DOHH2 (cell line): ENCODE data around the gene ERC2.

Experiments
- H3F3A ChIP-seq: fragments of 200-600 bp; sonication (generic), shearing (Covaris generic); 2 replicates; pipeline ENCODE4 v1.6.0; 2016; ENCODE audit warnings: antibody characterized with exemption, mild to moderate bottlenecking; ENCODE audit not compliant: control insufficient read depth, insufficient read depth
- H3K27ac ChIP-seq: fragments of 200-600 bp; sonication (generic); 2 replicates; pipeline ENCODE4 v1.5.1; 2014; ENCODE audit warnings: low read depth, mild to moderate bottlenecking, low read length, moderate library complexity
- H3K27me3 ChIP-seq: fragments of 200-600 bp; sonication (generic); 2 replicates; pipeline ENCODE4 v1.6.1; 2014; ENCODE audit warnings: mild to moderate bottlenecking, low read length, mixed read lengths; ENCODE audit not compliant: control insufficient read depth
- H3K36me3 ChIP-seq: fragments of 200-600 bp; sonication (generic); 2 replicates; pipeline ENCODE4 v1.6.1; 2014; ENCODE audit warnings: mild to moderate bottlenecking, low read length, moderate library complexity, mixed read lengths; ENCODE audit not compliant: control insufficient read depth
- H3K4me1 ChIP-seq: fragments of 200-600 bp; sonication (generic); 2 replicates; pipeline ENCODE4 v1.6.1; 2014; ENCODE audit warnings: mild to moderate bottlenecking, low read length, mixed read lengths; ENCODE audit not compliant: control insufficient read depth
- H3K4me2 ChIP-seq: fragments of 200-600 bp; sonication (generic); 2 replicates; pipeline ENCODE4 v1.6.0; 2014; ENCODE audit warnings: mild to moderate bottlenecking, low read length, moderate library complexity
- H3K4me3 ChIP-seq: fragments of 200-600 bp; sonication (generic); 2 replicates; pipeline ENCODE4 v1.5.1; 2014; ENCODE audit warnings: mild to moderate bottlenecking, low read length, mixed read lengths
- H3K79me2 ChIP-seq: fragments of 200-600 bp; sonication (generic); 2 replicates; pipeline ENCODE4 v1.6.1; 2014; ENCODE audit warnings: mild to moderate bottlenecking, low read length, mixed read lengths; ENCODE audit not compliant: control insufficient read depth
- H3K9me2 ChIP-seq: fragments of 200-600 bp; sonication (generic); replicated peaks from 2 replicates; pipeline ENCODE4 v1.6.1; 2014; ENCODE audit warnings: mild to moderate bottlenecking, low read length, mixed read lengths; ENCODE audit not compliant: control insufficient read depth
- H3K9me3 ChIP-seq: fragments of 200-600 bp; sonication (generic); 2 replicates; pipeline ENCODE4 v1.6.1; 2014; ENCODE audit warnings: antibody characterized with exemption, low read length, mixed read lengths; ENCODE audit not compliant: control insufficient read depth, insufficient read depth
- H4K20me1 ChIP-seq: fragments of 200-600 bp; sonication (generic); 2 replicates; pipeline ENCODE4 v1.6.0; 2014; ENCODE audit warnings: low read depth, mild to moderate bottlenecking, antibody characterized with exemption, low read length, moderate library complexity; ENCODE audit not compliant: control insufficient read depth, insufficient read depth
- CTCF ChIP-seq: fragments of 200-600 bp; sonication (generic); IDR thresholded peaks from one replicate; pipeline ENCODE4 v1.5.1; 2014; ENCODE audit warnings: antibody characterized with exemption, mild to moderate bottlenecking, low read depth, low read length; ENCODE audit not compliant: poor library complexity, severe bottlenecking
- EZH2phosphoT487 ChIP-seq: fragments of 200-600 bp; sonication (generic); IDR thresholded peaks from 2 replicates; pipeline ENCODE4 v1.6.1; 2017; ENCODE audit warnings: borderline replicate concordance, mild to moderate bottlenecking, antibody characterized with exemption, low read length, moderate library complexity, mixed read lengths

Gene ERC2

GRCh38 chr3:55527361-55527760, 940.9 kb downstream of the ERC2 start:
- Histone ChIP-seq H3K27me3 (no peaks in the 10 kb centered on the region), H3K79me2 (no peaks in the 10 kb centered on the region), H3K27ac (no peak overlapping the region), H3K9me3 (no peaks in the 10 kb centered on the region), H4K20me1 (no peaks in the 10 kb centered on the region), H3K4me1 (no peaks in the 10 kb centered on the region), H3K4me3 (no peak overlapping the region), H3K4me2 (no peak overlapping the region), H3F3A (no peaks in the 10 kb centered on the region), H3K9me2 (no peaks in the 10 kb centered on the region), H3K36me3 (no peaks in the 10 kb centered on the region)
- TF ChIP-seq EZH2phosphoT487: no peak
- TF ChIP-seq CTCF: no peak

DNA sequence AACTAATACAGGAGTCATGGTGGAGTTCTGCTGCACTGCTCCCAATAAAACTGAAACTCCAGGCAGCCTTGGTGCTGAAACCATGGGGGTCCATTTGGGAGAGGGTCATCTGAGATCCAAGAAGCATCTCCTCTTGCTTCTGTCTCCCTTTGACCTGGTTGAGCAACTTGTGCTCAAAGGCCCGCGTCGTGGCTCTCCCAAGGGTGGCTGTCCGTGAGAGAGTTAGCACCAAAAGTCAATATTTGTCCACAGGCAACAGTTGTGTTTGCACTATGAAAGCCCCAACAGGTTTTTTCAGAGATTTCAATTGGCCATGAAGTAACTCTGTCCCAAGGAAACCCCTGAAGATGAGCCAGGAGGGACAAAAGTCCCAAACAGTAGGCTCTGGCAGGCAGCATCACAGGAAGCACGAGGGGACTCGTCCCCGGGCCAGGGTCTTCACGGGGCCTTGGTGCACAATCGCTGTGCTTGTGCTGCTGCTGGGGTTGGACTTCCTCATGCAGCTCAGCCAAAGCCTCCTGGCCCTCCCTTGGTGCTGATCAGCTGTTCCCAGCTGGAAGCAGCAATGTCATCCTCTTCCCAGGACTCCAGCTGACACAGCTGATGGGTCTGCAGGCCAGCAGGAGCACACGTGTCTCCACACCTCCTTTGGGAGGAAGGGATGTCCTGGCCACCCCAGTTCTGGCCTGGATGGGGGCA, 941.8 kb downstream of the ERC2 start:
- H3K27me3 ChIP-seq: no peaks in the 10 kb centered on the region
- TF ChIP-seq CTCF (no peak), EZH2phosphoT487 (no peak)
- no peaks in the 10 kb centered on the region for H3K36me3 ChIP-seq
- H3K4me1 ChIP-seq: no peaks in the 10 kb centered on the region
- no peaks in the 10 kb centered on the region for H3K9me2 ChIP-seq
- H3F3A ChIP-seq: no peaks in the 10 kb centered on the region
- no peak overlapping the region for H3K4me3 ChIP-seq
- no peaks in the 10 kb centered on the region for H4K20me1 ChIP-seq
- H3K9me3 ChIP-seq: no peaks in the 10 kb centered on the region
- no peak overlapping the region for H3K4me2 ChIP-seq
- H3K27ac ChIP-seq: no peak overlapping the region
- no peaks in the 10 kb centered on the region for H3K79me2 ChIP-seq

GRCh38 chr3:55525436-55525835, 942.8 kb downstream of the ERC2 start:
- H3F3A ChIP-seq: no peaks in the 10 kb centered on the region
- no peaks in the 10 kb centered on the region for H3K4me1 ChIP-seq
- H3K4me2 ChIP-seq: no peak overlapping the region
- no peaks in the 10 kb centered on the region for H3K36me3 ChIP-seq
- H3K27me3 ChIP-seq: no peaks in the 10 kb centered on the region
- no peaks in the 10 kb centered on the region for H4K20me1 ChIP-seq
- H3K9me2 ChIP-seq: no peaks in the 10 kb centered on the region
- no peak overlapping the region for H3K4me3 ChIP-seq
- TF ChIP-seq EZH2phosphoT487 (no peak), CTCF (no peak)
- no peaks in the 10 kb centered on the region for H3K79me2 ChIP-seq
- no peak overlapping the region for H3K27ac ChIP-seq
- H3K9me3 ChIP-seq: no peaks in the 10 kb centered on the region
